ENCODE results near the gene PTPRN2. TPM values are rescaled to one million over a fixed set of nuclear protein-coding genes. Genes with fewer than 3 reads are reported as not detected.

The PTPRN2 gene
- polyA plus RNA-seq, 1 of the 3 experiments (the other 2 are of a cell fraction) = 4.0 TPM

DNA sequence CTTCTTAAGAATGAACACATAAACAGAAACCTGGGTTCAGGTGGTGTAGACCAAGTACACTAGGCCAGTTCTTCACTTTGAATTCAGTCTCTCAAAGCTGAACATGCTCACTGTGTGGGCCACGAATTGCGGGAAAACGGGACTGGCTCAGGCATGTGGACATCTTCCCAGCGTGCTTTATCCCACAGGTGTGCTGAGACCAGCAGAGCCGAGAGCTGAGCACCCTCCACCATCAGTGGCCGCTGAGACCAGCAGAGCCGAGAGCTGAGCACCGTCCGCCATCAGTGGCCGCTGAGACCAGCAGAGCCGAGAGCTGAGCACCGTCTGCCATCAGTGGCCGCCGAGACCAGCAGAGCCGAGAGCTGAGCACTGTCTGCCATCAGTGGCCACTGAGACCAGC, 985.5 kb downstream of the PTPRN2 start:
- POLR2A ChIA-PET = no interaction called here
- 80% methylated on average over 10 of the region's 15 CpGs for WGBS (ENCODE audit: low lambda C conversion rate)
- Histone ChIP-seq H3K9me2 (no peaks in the 10 kb centered on the region), H3K27ac (ENCODE audit: low read depth in 2 of 2, low read length in 1 of 2) (no peak overlapping the region), H3K9me3 (no peaks in the 10 kb centered on the region), H4K20me1 (ENCODE audit: insufficient read depth) (no peaks in the 10 kb centered on the region), H3F3A (replicated peaks; ENCODE audit: insufficient read depth) (no peaks in the 10 kb centered on the region), H3K79me2 (ENCODE audit: insufficient read depth) (no peaks in the 10 kb centered on the region), H3K27me3 (ENCODE audit: insufficient read depth) (no peaks in the 10 kb centered on the region), H3K9ac (no peak overlapping the region), H2AFZ (ENCODE audit: low read depth) (no peak overlapping the region), H3K36me3 (replicated peaks in 1 of 2; ENCODE audit: control insufficient read depth in 1 of 2, insufficient read depth in 2 of 2, low read length in 1 of 2) (no peaks in the 10 kb centered on the region), H3K4me2 (no peak overlapping the region), H3K4me3 (ENCODE audit: low read depth in 2 of 2, low read length in 1 of 2) (no peak overlapping the region), H3K4me1 (ENCODE audit: control insufficient read depth in 1 of 2, insufficient read depth in 2 of 2, low read depth in 1 of 2, low read length in 1 of 2) (no peaks in the 10 kb centered on the region; a peak in 1 of 4 replicates)
- DNase-seq = no peak
- TF ChIP-seq FOSL2 (IDR thresholded peaks at IDR 0.05; ENCODE audit: borderline replicate concordance, low read depth) (no peak), TAF1 (IDR thresholded peaks at IDR 0.05; ENCODE audit: borderline replicate concordance, low read depth, low read length) (no peak)
- CTCF ChIA-PET = interaction anchor here (2.0 kb wide), 1 partner anchor 273 kb away, joined by 4 read pairs; no protein-coding TSS in a partner anchor

DNA sequence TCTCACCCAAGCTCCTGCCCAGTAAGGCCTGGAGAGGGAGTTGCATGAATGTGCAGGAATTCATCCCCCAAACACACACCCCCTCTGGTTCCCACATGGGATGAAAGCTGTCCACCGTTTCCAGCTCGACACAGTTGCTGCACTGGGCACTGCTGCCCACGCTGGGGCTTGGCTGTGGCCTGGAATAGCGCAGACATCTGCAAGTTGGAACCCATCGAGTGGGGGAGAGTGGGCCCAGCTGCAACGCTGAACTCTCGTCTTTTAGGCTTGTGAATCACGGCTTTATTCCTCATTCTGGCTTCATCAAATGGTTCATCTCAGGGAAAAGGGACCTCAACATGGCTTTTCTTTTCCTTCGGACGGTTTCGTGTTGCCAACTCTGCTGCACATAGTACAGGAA, 986.1 kb downstream of the PTPRN2 start:
- CTCF ChIA-PET = interaction anchor here (1.1 kb wide), 1 partner anchor 16 kb away, joined by 3 read pairs; no protein-coding TSS in a partner anchor
- Histone ChIP-seq H2AFZ (ENCODE audit: low read depth) (no peak overlapping the region), H3K9me2 (no peaks in the 10 kb centered on the region), H3K27ac (ENCODE audit: low read depth in 2 of 2, low read length in 1 of 2) (no peak overlapping the region), H3K9me3 (no peaks in the 10 kb centered on the region), H3F3A (replicated peaks; ENCODE audit: insufficient read depth) (no peaks in the 10 kb centered on the region), H3K27me3 (ENCODE audit: insufficient read depth) (no peaks in the 10 kb centered on the region), H4K20me1 (ENCODE audit: insufficient read depth) (no peaks in the 10 kb centered on the region), H3K9ac (no peak overlapping the region), H3K4me2 (no peak overlapping the region), H3K79me2 (ENCODE audit: insufficient read depth) (no peaks in the 10 kb centered on the region), H3K4me3 (ENCODE audit: low read depth in 2 of 2, low read length in 1 of 2) (no peak overlapping the region), H3K36me3 (replicated peaks in 1 of 2; ENCODE audit: control insufficient read depth in 1 of 2, insufficient read depth in 2 of 2, low read length in 1 of 2) (no peaks in the 10 kb centered on the region), H3K4me1 (ENCODE audit: control insufficient read depth in 1 of 2, insufficient read depth in 2 of 2, low read depth in 1 of 2, low read length in 1 of 2) (no peaks in the 10 kb centered on the region; a peak in 1 of 4 replicates)
- POLR2A ChIA-PET = interaction anchor here (0.7 kb wide), 1 partner anchor 11 kb away, joined by 3 read pairs; no protein-coding TSS in a partner anchor
- DNase-seq = no peak
- 83% methylated on average over 8 of the region's 11 CpGs for WGBS (ENCODE audit: low lambda C conversion rate)
- TF ChIP-seq FOXM1 (IDR thresholded peaks at IDR 0.05; ENCODE audit: low read depth) = no peak
- TF ChIP-seq, protein P1, sequence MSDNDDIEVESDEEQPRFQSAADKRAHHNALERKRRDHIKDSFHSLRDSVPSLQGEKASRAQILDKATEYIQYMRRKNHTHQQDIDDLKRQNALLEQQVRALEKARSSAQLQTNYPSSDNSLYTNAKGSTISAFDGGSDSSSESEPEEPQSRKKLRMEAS (IDR thresholded peaks at IDR 0.05; ENCODE audit: low read depth) = no peak
- TF ChIP-seq, protein P2, sequence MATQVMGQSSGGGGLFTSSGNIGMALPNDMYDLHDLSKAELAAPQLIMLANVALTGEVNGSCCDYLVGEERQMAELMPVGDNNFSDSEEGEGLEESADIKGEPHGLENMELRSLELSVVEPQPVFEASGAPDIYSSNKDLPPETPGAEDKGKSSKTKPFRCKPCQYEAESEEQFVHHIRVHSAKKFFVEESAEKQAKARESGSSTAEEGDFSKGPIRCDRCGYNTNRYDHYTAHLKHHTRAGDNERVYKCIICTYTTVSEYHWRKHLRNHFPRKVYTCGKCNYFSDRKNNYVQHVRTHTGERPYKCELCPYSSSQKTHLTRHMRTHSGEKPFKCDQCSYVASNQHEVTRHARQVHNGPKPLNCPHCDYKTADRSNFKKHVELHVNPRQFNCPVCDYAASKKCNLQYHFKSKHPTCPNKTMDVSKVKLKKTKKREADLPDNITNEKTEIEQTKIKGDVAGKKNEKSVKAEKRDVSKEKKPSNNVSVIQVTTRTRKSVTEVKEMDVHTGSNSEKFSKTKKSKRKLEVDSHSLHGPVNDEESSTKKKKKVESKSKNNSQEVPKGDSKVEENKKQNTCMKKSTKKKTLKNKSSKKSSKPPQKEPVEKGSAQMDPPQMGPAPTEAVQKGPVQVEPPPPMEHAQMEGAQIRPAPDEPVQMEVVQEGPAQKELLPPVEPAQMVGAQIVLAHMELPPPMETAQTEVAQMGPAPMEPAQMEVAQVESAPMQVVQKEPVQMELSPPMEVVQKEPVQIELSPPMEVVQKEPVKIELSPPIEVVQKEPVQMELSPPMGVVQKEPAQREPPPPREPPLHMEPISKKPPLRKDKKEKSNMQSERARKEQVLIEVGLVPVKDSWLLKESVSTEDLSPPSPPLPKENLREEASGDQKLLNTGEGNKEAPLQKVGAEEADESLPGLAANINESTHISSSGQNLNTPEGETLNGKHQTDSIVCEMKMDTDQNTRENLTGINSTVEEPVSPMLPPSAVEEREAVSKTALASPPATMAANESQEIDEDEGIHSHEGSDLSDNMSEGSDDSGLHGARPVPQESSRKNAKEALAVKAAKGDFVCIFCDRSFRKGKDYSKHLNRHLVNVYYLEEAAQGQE (IDR thresholded peaks at IDR 0.05; ENCODE audit: low read depth, low read length) = no peak
- TF ChIP-seq, protein P3, sequence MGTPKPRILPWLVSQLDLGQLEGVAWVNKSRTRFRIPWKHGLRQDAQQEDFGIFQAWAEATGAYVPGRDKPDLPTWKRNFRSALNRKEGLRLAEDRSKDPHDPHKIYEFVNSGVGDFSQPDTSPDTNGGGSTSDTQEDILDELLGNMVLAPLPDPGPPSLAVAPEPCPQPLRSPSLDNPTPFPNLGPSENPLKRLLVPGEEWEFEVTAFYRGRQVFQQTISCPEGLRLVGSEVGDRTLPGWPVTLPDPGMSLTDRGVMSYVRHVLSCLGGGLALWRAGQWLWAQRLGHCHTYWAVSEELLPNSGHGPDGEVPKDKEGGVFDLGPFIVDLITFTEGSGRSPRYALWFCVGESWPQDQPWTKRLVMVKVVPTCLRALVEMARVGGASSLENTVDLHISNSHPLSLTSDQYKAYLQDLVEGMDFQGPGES (IDR thresholded peaks at IDR 0.05; ENCODE audit: low read depth, low read length) = no peak
- TF ChIP-seq TAF1 (IDR thresholded peaks at IDR 0.05; ENCODE audit: borderline replicate concordance, low read depth, low read length) = no peak
- TF ChIP-seq RAD21 (IDR thresholded peaks at IDR 0.05; ENCODE audit: low read length) = no peak
- TF ChIP-seq, protein P4, sequence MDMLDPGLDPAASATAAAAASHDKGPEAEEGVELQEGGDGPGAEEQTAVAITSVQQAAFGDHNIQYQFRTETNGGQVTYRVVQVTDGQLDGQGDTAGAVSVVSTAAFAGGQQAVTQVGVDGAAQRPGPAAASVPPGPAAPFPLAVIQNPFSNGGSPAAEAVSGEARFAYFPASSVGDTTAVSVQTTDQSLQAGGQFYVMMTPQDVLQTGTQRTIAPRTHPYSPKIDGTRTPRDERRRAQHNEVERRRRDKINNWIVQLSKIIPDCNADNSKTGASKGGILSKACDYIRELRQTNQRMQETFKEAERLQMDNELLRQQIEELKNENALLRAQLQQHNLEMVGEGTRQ (IDR thresholded peaks at IDR 0.05; ENCODE audit: borderline replicate concordance, low read depth, low read length) = no peak
- TF ChIP-seq YY1 (IDR thresholded peaks at IDR 0.05; ENCODE audit: low read depth) = no peak
- TF ChIP-seq TCF12 (IDR thresholded peaks at IDR 0.05) = no peak
- TF ChIP-seq, protein P5, sequence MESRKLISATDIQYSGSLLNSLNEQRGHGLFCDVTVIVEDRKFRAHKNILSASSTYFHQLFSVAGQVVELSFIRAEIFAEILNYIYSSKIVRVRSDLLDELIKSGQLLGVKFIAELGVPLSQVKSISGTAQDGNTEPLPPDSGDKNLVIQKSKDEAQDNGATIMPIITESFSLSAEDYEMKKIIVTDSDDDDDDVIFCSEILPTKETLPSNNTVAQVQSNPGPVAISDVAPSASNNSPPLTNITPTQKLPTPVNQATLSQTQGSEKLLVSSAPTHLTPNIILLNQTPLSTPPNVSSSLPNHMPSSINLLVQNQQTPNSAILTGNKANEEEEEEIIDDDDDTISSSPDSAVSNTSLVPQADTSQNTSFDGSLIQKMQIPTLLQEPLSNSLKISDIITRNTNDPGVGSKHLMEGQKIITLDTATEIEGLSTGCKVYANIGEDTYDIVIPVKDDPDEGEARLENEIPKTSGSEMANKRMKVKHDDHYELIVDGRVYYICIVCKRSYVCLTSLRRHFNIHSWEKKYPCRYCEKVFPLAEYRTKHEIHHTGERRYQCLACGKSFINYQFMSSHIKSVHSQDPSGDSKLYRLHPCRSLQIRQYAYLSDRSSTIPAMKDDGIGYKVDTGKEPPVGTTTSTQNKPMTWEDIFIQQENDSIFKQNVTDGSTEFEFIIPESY (IDR thresholded peaks at IDR 0.05; ENCODE audit: borderline replicate concordance, low read depth) = no peak
- no peak for TF ChIP-seq CHD2 (IDR thresholded peaks at IDR 0.05; ENCODE audit: low read length, partially characterized antibody)
- no peak for TF ChIP-seq FOXJ3 (CRISPR knock-in tag; IDR thresholded peaks at IDR 0.05)
- no peak for TF ChIP-seq SMC3 (IDR thresholded peaks at IDR 0.05; ENCODE audit: low read depth, low read length)
- TF ChIP-seq MXI1 (IDR thresholded peaks at IDR 0.05; ENCODE audit: low read depth, low read length) = no peak
- TF ChIP-seq JUND (IDR thresholded peaks at IDR 0.05) = no peak
- TF ChIP-seq NFIC (IDR thresholded peaks at IDR 0.05; ENCODE audit: borderline replicate concordance) = no peak
- TF ChIP-seq FOSL2 (IDR thresholded peaks at IDR 0.05; ENCODE audit: borderline replicate concordance, low read depth) = no peak
- TF ChIP-seq RXRA (IDR thresholded peaks at IDR 0.05; ENCODE audit: borderline replicate concordance, low read depth) = no peak
